ENCODE data around the gene PXDC1.

- TF ChIP-seq CTCF (conservative IDR thresholded peaks at IDR 0.05; ENCODE audit: low read length) (no peak), EZH2phosphoT487 (IDR thresholded peaks at IDR 0.05; ENCODE audit: borderline replicate concordance) (no peak)
Observed at GRCh38 chr6:3797231-3798054, 45.9 kb upstream of the PXDC1 start.

Data from Loucy (cell line).